Panc1 (cell line): ENCODE measurements around the gene TUBGCP3. TPM values are rescaled to one million over a fixed set of nuclear protein-coding genes. Genes with fewer than 3 reads are reported as not detected.

Experiments used
- ATAC-seq: fragments of 200-7000 bp; cut with Tn5 transposase; 2 replicates; pipeline ENCODE4 v1.9.1; 2020; ENCODE audit warnings: mild to moderate bottlenecking, moderate library complexity
- BruUV-seq: library from RNA; stranded (reverse); fragments of 400-500 nt; replicated peaks from 2 replicates; lab custom pipeline; 2021; lab: Mats Ljungman, UMichigan
- CTCF ChIA-PET: fragments of 300-600 bp; sonication (Branson Sonifier 250); formaldehyde crosslinking; loops from one replicate; lab custom pipeline; 2022; ENCODE audit warnings: antibody characterized with exemption; lab: Charles Lee
- POLR2A ChIA-PET: fragments of 300-600 bp; sonication (Branson Sonifier 250); formaldehyde crosslinking; loops from one replicate; lab custom pipeline; 2022; ENCODE audit warnings: antibody characterized with exemption; lab: Charles Lee
- DNase-seq: peaks from one replicate; pipeline ENCODE4 v3.0.0-alpha.2; 2010; ENCODE audit warnings: low read depth, low spot score
- H3K27ac ChIP-seq: 2 replicates; pipeline ENCODE4 v1.5.1; 2011; ENCODE audit warnings: mild to moderate bottlenecking, low read length, inconsistent platforms
- H3K27me3 ChIP-seq: fragments of 200-500 bp; sonication (Bioruptor generic); 2 replicates; pipeline ENCODE4 v1.6.0; 2014; ENCODE audit warnings: low read length, inconsistent platforms; ENCODE audit not compliant: control insufficient read depth, insufficient read depth
- H3K36me3 ChIP-seq: fragments of 200-500 bp; sonication (Bioruptor generic); 2 replicates; pipeline ENCODE4 v1.5.1; 2014; ENCODE audit warnings: inconsistent platforms, mild to moderate bottlenecking, low read length, moderate library complexity; ENCODE audit not compliant: control insufficient read depth, insufficient read depth
- H3K4me1 ChIP-seq: 2 replicates; pipeline ENCODE4 v1.5.1; 2011; ENCODE audit warnings: inconsistent platforms, mild to moderate bottlenecking, low read length, moderate library complexity; ENCODE audit not compliant: control insufficient read depth, insufficient read depth
- H3K4me3 ChIP-seq, 2 experiments: 2 replicates each; pipeline ENCODE4 v1.5.1; 2011 to 2012; ENCODE audit warnings: low read depth in 2 of 2, low read length in 2 of 2, mild to moderate bottlenecking in 2 of 2, inconsistent platforms in 1 of 2, moderate library complexity in 1 of 2
- H3K9me3 ChIP-seq: fragments of 200-500 bp; sonication (Bioruptor generic); 2 replicates; pipeline ENCODE4 v1.5.1; 2014; ENCODE audit warnings: low read depth, mild to moderate bottlenecking, inconsistent platforms, low read length, moderate library complexity; ENCODE audit not compliant: control insufficient read depth, insufficient read depth
- CTCF ChIP-seq: fragments of 450-650 bp; IDR thresholded peaks from 2 replicates; pipeline ENCODE4 v1.5.1; 2017; ENCODE audit warnings: mild to moderate bottlenecking
- POLR2AphosphoS5 ChIP-seq: IDR thresholded peaks from 2 replicates; pipeline ENCODE4 v1.6.1; 2012; ENCODE audit warnings: mild to moderate bottlenecking, low read depth, low read length, moderate library complexity
- REST ChIP-seq, 2 experiments: IDR thresholded peaks; 2 replicates each; pipeline ENCODE4 v1.6.1; 2011 to 2012; ENCODE audit warnings: low read depth in 2 of 2, control low read depth in 1 of 2, low read length in 1 of 2, mild to moderate bottlenecking in 1 of 2, moderate library complexity in 1 of 2; ENCODE audit not compliant: insufficient read depth in 1 of 2
- SIN3A ChIP-seq: IDR thresholded peaks from 2 replicates; pipeline ENCODE4 v1.6.1; 2012; ENCODE audit warnings: low read depth, mild to moderate bottlenecking, low read length, moderate library complexity, borderline replicate concordance; ENCODE audit not compliant: insufficient read depth
- TCF7L2 ChIP-seq: IDR thresholded peaks from 2 replicates; pipeline ENCODE4 v1.6.1; 2011; ENCODE audit warnings: mild to moderate bottlenecking, low read depth, low read length, inconsistent platforms
- in situ Hi-C: cut with HindIII; loops from 2 replicates; pipeline ENCODE4 v1.10.0; 2016; ENCODE audit warnings: low sequenced_read_pairs, low pct_unique_long_range_greater_than_20kb
- intact Hi-C: fragments of 100-400 bp; cut with micrococcal nuclease; formaldehyde crosslinking; loops from one replicate; pipeline ENCODE4 v1.10.0; 2022; ENCODE audit not compliant: unreplicated experiment
- total RNA-seq: library from RNA; stranded (reverse); gene quantifications from one replicate; pipeline ENCODE4 v1.2.1, GENCODE V29; 2021; ENCODE audit not compliant: unreplicated experiment

TUBGCP3 gene
- total RNA-seq, 1 experiment from 2014 or later, result 28.4 TPM

- in situ Hi-C loops (no loop called here), intact Hi-C loops (no loop called here)
- no peaks in the 10 kb centered on the region for H3K36me3 ChIP-seq
- no peak for ATAC-seq
- no peak for DNase-seq
- BruUV-seq, result no TSS peak
- TF ChIP-seq CTCF (no peak), REST (IDR thresholded peaks at IDR 0.05; ENCODE audit: insufficient read depth in 1 of 2, low read depth in 2 of 2, low read length in 1 of 2) (no peak), TCF7L2 (no peak), SIN3A (no peak), POLR2AphosphoS5 (no peak)
- H3K9me3 ChIP-seq, result no peaks in the 10 kb centered on the region
- H3K27me3 ChIP-seq, result no peaks in the 10 kb centered on the region
- CTCF ChIA-PET, result no interaction called here
- POLR2A ChIA-PET, result no interaction called here
- H3K27ac ChIP-seq, result no peak overlapping the region
- no peaks in the 10 kb centered on the region for H3K4me1 ChIP-seq
- H3K4me3 ChIP-seq, result no peak overlapping the region
Observed at GRCh38 chr13:112526146-112526853, 61.7 kb downstream of the TUBGCP3 start.

- Histone ChIP-seq H3K9me3 (no peaks in the 10 kb centered on the region), H3K36me3 (no peaks in the 10 kb centered on the region), H3K27ac (no peak overlapping the region), H3K27me3 (no peaks in the 10 kb centered on the region), H3K4me1 (no peaks in the 10 kb centered on the region), H3K4me3 (no peak overlapping the region)
- ATAC-seq, result no peak
- no peak for DNase-seq
- in situ Hi-C loops (no loop called here), intact Hi-C loops (no loop called here)
- ChIA-PET POLR2A (no interaction called here), CTCF (no interaction called here)
- TF ChIP-seq TCF7L2 (no peak), SIN3A (no peak), REST (IDR thresholded peaks at IDR 0.05; ENCODE audit: insufficient read depth in 1 of 2, low read depth in 2 of 2, low read length in 1 of 2) (no peak)
- BruUV-seq, result no TSS peak
Observed at GRCh38 chr13:112525356-112525945, 62.5 kb downstream of the TUBGCP3 start.
